HG03439 (cell line): ENCODE results near the gene SPTLC2.
A peak's percentile ranks its signal among the peaks of the same experiment; 100 is the strongest.

Experiments used
- ATAC-seq: cut with Tn5 transposase; IDR thresholded peaks from one replicate; pipeline ENCODE4 v1.9.1; 2021; ENCODE audit warnings: mild to moderate bottlenecking, moderate library complexity; ENCODE audit not compliant: unreplicated experiment

SPTLC2 gene

DNA sequence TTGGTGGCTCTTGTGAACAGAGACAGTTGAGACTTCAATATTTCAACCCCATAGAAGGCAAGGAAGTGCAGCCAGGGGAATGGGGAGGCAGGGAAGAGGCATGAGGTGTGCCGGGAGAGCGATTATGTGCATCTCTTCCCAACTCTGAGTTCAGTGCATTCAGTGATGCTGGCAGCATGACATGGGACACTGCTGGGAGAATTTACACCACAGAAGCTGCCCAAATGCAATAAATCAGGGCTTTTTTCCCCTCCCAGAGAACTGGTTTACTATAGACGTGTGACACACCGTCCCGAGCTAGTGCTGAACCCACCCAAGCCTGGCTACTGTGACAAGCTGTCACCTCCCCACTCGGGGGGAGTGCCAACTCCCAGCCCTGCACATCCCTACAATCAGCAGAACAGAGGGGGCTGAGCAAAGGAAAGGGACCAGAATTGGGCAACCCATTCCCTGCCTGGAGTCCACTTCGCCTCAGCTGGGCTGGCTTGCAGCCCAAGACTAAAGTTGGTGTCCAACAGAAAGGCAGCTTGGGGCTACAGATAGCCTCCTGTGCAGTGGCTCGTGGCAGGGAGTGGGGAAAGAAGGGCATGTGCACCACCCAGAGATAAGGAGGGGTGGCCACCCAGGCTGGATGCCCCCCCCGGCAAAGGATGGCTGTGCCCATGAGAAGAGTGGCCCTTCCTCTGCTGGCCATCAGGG lies 141.8 kb downstream of the SPTLC2 start:
- ATAC-seq = no peak

DNA sequence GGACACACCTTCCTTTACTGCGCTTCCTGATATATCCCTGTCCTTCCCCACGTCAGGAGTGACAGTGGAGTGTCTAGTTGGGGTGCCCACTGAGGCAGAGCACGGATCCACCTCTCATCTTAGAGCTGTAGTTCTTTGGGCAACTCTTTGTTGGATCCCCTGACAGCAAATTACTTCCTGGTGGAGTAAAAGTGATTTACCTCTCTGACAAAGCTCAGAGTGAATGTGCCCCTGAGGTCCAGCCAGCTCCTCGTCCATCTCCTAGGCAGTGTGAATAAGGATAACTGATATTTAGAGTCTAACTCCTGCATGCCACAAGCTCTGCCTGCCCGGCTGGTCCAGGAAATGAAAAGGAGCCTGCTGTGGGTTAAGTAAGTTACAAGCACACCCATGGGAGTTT lies 142.5 kb downstream of the SPTLC2 start:
- ATAC-seq = no peak

DNA sequence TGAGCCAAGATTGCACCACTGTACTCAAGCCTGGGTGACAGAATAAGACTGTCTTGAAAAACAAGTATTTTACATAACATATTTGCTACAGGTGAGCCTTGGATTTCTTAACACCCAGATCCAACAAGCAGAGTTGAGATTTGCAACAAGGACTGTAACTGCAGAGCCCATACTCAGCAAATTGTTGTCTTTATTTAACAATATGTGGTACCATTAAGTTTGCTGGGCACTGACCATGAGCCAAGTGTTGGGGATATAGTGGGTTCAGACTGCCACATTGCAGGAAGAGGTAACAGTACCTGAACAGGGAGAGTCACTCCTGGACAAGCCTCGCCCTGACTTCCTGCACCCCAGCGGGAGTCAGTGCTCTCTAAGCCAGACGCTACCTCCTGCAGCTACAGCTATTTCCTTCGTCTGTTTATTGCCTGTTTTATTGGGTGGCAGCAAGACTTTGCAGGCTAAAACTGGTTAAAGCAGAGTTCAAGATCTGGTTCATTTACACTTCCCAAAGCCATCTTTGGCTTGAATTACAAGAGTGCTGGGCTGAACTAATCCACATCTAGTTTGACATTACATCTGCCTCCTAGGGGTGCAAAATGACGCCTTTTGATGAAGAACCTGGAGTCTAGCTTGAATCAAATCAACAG lies 146.1 kb downstream of the SPTLC2 start:
- no peak for ATAC-seq

DNA sequence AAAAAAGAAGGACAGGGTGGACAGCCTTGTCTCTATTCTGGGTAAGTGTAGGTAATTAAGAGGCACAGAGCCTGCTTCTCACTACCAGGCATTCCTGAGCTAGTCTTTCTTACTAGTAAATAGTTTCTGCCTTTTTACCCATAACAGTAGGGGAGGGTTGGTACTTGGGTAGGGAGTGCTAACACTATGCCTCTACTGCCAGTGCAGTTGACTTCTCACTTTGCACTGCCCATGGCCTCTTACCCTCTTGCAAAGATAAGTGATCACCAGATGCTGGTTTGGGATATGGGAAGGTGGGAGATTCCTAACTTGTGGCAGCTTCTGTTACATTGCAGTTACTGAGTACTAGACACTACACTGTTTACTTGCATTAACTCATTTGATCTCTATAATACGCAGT lies 146.9 kb downstream of the SPTLC2 start:
- ATAC-seq = no peak

DNA sequence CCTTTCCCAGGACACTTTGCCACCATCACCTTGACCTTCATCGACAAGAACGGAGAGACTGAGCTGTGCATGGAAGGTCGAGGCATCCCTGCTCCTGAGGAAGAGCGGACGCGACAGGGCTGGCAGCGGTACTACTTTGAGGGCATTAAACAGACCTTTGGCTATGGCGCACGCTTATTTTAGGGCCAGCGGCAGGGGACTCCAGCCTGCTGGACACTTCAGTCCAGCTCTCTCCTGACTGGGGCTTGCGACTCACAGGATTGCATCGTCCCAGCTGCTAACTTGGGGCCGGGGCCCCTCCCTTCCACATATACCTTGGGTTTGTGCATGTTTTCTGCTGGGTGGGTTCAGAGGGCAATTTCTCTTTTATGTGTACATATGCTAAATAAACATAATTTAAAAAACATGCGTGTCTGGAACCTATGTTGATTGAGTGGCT lies 147.4 kb downstream of the SPTLC2 start:
- ATAC-seq = no peak

DNA sequence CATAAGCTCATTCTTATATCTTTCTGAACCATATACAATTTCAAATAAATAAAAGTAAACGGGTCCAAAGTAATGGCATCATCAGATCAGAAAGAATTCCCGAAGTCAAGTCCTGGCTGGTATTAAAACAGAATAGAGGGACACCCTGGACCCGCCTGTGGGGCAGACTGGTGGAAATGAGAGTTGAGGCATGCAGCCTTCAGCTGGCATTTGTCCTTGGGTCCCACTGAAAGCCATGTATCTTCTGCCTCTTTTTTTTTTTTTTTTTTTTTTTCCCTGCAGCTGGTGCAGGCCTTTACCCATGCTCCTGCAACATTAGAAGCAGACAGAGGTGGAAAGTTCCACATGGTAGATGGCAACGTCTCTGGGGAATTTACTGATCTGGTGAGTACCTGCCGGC lies 148.6 kb downstream of the SPTLC2 start:
- ATAC-seq = no peak

DNA sequence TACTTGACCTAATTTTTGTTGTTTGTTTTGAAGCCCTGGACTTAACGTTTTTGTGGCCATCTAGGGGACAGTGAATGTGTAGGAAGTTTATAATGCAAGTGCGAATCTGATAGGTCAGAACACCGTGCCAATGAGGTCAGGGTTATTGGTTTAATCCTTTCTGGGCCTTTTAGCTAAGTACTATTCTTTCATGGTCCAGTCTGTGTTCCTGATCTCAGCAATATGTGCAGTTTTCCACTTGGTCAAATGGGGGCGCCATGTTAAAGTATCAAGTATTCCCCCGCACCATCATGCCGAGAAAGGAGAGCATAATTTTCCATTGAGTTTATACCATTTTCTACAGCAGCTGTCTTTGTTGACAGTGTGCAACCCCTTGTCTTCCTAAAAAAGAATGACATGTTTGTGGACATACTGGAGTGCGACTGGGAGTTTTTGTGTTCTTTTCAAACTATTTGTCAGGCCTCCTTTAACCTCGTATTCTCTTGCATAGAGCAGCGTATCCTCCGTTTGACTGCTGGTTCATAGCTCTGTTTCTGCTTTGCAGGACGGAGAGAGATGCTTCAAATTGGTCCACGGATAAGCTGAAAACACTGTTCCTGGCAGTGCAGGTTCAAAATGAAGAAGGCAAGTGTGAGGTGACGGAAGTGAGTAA lies 157.2 kb downstream of the SPTLC2 start:
- ATAC-seq = no peak

DNA sequence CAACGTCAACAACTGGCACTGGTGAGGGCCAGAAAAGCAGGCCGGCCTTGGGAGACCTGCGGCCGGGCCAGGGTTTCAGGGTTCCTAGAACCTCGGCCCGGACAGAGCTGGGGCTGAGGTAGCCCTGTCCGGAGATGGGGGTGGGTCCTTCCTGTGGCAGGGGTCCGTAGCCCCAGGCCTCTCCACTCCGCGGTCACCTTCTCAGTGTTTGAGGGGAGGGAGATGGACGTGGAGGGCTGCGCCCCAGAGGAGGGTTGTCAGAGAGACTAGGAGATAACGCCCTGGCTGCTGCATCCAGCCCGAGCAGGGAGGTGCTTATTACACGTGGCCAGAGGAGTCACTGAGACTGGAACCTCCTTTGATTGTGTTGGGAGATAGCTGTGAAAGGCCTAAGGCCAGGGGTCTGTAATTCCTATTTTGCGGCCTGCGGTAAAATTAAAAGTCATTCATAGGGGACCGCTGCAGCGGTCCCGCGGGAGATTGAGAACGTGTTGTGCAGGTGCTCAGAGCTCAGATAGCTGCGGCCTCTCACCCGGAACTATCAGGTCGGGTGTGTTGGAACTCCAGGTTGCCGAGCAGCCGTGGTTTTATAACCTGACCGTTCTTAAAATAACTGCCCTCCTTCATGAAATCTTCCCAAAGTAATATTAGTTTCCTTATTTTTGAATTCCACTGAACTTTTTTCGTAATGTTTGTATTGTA lies 158.0 kb downstream of the SPTLC2 start:
- ATAC-seq = peak; percentile 22

DNA sequence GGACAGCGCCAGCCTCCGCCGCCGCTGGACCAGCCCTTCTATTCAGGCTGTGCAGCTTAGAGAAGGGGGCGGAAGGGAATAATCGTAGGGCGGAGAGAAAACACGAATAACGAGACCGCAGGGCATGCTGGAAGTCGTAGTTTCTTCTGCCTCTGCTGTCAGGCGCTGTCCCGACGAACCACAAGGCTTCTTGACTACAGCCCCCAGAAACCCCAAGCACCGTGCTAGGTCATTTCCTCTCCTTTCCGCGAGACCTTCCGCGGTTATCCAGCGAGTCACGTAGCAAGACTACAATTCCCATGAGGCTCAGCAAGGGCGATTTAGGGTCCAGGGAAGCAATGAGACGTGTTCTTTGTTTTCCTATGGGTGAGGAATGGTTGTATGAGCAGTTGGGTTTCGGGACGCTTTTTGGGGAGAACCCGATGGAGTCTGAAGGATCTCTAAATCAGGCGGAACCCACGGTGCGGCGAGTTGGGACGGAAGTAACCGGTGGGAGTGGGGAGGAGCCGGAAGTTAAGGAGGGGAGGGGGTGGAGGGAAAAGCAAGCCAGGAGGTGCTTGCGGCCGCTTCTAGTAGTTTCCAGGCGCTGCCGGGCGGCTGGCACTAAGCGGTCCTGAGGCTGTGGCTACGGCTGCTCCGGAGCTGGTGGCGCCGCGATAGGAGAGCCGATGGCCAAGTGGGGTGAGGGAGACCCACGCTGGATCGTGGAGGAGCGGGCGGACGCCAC lies 158.8 kb downstream of the SPTLC2 start, which contains the start of the genes AHSA1 and VIPAS39:
Gene AHSA1, plus strand, starts transcription at position 572 of the 727 bp plus-strand sequence. Its CDS starts 97 bp downstream, at position 669.
Gene VIPAS39, minus strand, starts transcription at position 80 of the 727 bp plus-strand sequence. CDS start 3,499 bp downstream, outside the sequence.
- peak; percentile 91 for ATAC-seq

DNA sequence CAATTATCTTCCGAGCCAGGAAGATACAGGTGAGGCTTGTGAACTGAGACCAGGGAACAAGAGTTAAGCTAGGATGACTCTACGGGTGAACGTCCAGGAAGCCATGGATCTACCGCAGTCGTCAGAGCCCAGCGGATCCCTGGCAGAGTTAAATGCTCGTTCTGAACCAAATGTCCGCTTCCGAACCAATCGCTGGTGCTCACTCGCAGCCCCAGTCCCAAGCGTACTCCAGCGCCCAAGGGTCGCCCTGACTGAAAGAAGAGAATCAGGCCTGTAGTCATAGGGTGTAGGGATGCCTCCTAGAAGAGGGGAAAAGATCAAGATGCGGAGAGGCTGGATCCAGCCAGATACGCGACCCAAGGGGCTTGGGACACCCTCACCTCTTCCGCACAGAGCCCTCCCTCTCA lies 159.3 kb downstream of the SPTLC2 start:
- no peak for ATAC-seq
